Activated CD4-positive, alpha-beta T cell treated with anti-CD3 and anti-CD28 coated beads for 1 hour (primary cell): ENCODE data around the gene USP49.
"Not testable (repeated sequence)": the region's sequence is repeated elsewhere in the genome, so short reads cannot be mapped to it uniquely, and the experiment has no call there.

ENCODE experiments used
- DNase-seq: peaks from one replicate; pipeline ENCODE4 v3.0.0-alpha.2; 2020

USP49 gene

DNA sequence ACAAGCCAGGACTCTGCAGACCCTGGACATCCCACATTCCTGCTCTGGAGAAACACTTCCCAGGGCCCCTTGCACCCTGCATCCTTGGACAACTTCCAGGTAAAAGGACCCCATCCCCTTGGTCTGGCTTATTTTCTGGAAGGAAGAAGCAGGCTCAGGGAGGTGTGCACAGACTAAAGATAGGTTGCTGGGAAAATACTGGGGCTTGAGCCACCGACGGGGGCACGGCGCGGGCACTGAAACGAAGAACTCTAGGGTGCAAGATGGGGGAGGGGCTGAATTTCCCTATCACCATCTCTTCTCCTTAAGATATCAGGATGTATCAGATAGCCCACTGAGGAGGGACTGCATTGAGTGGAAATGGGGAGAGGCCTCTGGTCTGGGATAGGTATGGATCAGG, 116.3 kb downstream of the USP49 start:
- DNase-seq = no peak

DNA sequence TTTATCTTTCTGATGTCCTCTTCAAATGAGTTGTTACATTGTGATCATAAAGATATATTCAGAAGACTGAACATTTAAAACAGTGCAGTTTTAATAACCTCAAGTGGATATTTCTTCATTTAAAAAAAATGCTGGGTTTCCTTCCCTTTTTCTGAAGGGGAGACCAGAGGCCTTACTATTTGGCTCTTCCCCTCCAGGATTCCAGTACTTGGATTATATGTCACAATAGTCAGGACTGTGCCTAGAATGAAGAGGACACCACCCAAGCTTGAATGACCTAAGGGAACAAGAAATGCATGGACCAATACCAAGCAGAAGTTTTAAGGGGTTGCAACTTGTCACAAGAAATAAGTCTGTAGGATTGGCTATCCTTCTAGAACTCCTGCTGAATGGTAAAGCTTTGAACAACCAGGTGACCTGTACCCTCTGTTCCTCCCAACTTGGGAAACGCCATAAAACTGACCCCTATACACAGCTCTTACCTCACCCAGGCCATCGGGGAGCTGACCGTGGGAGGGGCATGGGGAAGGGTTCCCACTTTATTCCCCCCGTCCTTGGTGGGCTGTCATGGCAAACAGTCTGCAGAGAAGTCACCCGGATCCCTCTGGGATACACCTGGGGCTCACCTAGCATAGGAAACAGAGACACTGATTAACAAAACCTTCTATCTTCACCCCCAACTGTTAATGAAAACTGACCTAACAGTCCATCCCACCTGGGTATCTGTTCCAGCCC, 117.5 kb downstream of the USP49 start:
- no peak for DNase-seq

DNA sequence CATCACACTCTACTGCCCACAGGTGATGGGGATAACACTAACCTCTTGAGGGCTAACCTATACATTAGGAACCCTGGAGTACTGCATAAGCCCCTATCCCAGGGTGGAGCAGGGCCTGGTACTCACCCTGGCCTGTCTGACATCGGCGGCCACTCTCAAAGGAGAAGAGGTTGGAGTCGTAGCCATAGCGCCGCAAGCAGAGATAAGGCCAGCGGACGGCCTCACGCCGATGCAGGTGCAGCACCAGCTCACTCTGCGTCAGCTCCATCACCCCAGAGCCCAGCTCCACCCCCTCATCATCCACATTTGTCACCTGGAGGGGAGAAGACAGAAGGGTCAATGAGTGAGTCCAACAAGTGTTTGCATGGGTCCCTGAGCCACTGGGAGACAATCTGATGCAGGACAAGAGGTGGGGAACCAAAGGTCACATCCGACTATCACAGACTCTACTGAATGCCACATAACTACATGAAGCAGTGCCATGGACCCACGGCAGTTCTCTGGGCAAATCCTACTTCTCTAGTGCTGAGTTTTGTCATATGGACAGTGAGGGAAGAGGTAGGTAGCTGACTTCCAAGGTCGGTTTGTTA, 119.8 kb downstream of the USP49 start:
- DNase-seq = no peak

DNA sequence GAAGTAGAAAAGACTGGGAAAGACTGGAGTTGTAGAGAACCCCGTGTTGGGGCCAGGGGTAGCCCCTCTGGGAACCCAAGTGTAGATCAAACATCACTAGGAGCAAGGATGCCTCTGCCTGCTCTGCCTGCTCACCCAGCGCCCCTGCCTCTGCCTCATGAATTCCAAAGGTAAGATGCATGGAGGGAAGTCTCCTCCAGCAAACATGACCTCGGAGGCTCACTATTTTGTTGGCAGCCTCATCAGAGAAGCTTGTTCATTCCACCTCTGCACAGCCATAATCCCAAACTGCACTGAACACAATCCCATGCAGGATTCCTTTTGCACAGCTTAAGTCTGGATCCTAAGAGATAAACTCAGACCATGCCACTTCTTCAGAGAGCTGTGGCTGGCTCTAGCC, 120.3 kb downstream of the USP49 start:
- no peak for DNase-seq

DNA sequence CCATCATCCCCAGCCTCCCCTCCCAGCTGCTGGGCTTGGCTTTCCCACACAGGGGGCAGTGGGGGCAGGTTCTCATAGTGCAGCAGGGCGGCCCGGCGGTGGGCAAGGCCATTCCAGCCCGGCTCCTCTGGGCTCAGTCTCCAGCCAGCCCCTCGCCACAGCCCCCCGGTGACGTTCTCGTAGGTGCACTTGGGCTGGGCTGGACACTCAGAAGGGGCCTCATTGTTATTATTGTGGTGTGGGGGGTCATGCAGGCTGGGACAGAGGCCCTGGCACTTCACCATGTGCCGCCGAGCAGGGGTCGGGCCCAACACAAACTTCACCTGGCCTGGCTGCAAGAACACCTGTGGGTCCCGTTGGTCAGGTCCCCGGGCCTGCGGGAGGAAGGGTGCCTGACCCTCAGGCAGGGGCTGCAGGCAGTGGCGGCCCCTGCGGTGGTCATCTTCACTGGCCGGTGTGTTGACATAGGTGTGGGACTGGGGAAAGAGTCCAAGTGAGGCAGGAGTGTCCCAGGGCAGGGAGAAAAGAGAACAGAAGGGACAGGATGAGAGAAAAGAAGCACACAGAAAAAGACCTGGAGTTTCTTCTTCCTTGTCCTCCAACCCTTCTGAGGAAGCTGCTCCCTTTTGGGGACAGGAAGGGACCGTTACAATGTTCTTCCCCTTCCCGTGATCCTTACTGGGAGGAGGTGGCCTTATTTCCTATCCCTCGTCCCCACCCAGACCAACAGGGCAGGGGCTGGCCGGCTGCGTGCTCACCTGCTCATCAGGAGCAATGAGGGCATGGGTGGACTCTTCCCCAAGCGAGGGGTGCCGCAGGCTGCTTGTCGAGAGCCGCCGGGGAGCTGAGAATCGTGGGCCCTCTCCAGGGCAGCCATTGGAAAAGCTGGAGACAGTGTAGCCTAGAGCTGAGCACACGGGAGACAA, 123.9 kb downstream of the USP49 start:
- no peak for DNase-seq

GRCh38 chr6:41770381-41771057, 124.7 kb downstream of the USP49 start:
- no peak for DNase-seq

- no peak for DNase-seq
These were observed 125.8 kb downstream of the USP49 start for GRCh38 chr6:41769376-41769775.

DNA sequence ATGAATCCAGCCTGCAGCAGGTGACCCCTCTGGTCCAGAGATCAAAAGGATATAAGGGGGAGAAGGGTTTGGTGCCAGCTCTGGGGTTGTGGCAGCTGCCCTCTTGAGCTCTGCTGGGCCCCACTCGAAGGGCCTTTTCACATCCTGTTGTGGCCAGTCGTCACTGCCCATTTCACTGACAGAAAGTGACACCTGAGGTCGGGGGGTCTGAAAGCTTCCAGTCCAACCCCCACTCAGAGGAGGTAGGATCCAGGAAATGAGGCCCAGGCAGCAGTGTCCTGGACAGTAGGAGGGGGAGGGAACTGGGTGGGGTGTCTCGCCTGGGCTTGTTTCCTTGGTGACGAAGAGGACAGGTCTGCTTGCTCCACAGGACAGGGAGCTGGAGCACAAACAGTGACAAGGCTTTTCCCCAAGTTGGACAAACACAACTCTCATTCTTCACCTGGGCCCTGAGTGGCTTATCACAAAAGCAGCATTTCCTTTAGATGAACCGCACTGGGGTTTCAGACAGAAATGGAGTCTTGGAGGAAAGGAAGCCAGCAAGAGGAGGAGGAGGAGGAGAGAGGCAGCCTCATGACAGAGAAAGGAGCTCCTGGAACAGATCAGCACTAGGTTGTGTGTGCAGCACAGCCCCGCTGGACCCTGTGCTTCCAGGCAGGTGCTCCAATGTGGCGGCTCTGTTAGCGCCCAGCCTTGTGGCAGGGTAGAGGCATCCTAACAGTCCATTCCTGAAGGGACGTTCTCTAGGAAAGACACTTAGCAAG, 126.4 kb downstream of the USP49 start:
- DNase-seq = no peak

DNA sequence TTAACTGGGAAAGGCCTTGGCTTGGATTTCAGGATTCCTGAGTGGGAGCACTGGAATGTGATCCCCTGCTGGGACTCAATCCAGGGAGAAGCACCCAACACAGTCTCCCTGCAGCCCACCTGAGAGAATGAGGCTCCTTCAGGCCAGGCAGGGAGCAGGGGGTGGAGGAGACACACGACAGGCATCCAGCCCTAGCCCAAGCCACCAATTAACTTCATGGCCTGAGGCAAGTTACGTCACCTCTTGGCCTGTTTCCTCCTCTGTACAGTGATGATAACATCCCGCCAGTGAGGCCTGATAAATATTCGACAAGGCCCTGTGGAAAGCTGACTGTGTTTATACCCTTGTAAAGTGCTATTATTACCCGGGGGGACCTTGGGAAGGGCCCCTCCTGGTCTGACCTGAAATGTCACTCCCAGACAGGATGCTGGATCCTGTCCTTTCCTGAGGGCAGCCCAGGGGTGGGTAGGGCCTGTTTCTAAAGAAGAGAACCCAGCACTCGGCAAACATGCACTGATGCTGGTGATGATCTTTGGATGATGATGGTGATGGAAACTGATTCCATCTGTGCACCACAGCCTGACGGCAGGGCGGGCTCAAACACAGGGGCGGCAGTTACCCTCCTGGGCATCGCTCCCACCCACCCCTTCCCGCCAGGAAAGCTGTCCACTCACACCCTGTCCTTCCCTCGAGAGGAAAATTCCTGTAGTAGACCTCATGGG, 127.9 kb downstream of the USP49 start:
- DNase-seq = no peak

DNA sequence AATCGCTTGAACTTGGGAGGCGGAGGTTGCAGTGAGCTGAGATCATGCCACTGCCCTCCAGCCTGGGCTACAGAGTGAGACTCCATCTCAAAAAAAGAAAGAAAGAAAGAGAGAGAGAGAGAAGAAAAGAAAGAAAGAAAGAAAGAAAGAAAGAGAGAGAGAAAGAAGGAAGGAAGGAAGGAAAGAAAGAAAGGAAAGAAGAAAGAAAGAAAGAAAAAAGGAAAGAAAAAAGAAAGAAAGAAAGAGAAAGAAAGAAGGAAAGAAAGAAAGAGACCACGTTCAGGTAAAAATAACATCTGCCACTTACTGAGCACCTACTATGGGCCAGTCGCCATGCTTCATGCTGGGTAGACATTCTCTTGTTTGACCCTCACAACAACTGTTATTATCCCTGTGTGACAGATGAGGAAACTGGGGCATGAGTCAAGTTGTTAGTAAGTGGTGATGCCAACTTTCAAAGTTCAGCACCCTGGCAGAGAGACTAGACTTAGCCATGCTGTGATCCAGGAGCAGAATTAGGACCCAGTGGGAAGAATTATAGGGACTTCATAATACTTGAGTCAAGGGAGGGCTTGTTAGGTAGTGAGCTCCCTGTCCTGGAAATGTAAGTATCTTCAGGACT, 129.0 kb downstream of the USP49 start:
- DNase-seq = not testable (repeated sequence)

DNA sequence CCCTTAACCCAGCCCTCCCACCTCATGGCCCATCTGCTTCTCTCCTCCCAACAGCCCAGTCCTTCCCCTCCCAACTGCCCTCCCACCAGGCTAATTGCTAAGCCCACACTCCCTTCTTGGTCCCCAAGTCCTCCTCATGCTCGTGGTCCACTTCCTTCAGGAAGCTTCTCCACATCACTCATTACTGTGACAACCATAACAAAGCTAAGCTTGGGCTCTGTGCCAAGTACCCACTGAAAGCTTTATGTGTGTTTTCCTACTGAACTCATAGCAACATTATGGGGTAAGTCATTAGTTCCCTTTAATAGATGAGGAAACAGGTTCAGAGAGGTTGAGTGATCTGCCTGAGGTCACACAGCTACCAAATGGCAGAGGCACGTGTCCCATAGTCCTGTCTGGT, 131.7 kb downstream of the USP49 start:
- no peak for DNase-seq

- no peak for DNase-seq
These were observed 135.1 kb downstream of the USP49 start for GRCh38 chr6:41759905-41760579.

DNA sequence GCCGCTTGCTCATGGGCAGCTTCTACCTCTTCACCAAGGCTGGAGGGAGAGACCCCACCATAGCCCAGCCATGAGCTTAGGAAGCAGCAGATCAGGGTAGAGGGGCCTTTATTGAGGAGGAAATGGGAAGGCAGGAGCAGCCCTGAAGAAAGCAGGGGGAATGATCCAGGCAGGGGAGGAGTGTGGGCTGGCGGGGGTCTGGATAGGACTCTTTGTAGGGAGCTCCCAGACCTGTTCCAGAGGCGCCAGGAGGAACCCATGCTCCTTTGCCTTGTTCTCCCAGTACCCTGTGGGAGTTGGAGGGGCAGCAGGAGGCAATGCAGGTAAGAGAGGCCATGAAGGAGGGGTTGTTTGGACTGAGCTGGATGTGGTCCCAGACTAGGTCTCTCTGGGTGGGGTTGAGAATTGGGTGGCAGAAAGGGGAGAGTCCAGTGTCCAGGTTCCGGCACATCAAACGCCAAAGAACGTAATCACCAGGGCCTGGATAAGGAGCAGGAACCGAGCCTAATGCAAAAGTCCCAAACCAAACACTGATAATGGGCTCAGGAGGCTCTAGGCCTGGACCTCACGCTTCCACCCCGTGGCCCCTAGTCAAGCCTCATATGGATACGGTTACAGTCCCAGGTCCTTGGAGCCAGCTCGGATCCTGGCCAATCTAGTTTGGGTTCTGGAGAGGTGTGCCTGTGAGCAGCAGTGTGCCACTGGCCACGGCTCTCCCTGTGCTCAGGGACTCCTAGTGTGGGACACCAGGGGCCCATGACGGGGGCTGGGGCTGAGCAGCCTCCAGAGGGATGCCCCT, 135.9 kb downstream of the USP49 start:
- no peak for DNase-seq

DNA sequence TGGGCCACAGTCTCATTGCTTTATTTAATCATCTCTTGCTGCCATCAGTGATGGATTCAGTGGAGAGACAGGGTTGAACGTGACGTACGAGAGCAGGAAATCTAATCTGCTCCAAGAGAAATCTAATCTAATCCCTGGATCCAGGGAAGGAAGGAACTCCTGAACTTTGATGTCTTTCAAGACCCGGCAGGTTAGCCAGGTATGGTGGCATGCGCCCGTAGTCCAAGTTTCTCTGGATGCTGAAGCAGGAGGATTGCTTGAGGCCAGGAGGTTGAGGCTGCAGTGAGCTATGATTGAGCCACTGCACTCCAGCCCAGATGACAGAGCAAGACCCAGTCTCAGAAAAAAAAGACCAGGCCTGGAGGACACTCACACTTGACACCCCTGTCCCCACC, 136.5 kb downstream of the USP49 start:
- DNase-seq = no peak

GRCh38 chr6:41757931-41758640, 137.1 kb downstream of the USP49 start:
- no peak for DNase-seq

DNA sequence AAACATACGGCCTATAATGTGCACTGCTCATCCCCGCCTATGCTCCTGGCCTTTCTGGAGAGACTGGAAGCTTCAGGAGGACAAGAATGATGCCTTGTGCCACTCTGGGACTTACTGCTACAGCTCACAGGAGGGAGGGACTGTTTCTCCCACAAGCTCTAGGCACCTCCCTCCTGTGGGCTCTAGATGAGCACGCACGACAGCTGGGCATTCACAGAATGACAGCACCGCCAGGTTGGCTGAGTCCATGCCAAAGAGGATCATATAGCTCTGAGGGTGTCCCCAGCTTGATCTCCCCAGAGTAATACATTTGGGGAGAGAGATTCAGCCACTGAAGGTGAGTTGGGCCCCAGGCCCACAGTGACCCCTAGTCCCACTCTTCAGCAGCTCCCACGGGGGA, 137.9 kb downstream of the USP49 start:
- DNase-seq = no peak

GRCh38 chr6:41756354-41756753, 138.8 kb downstream of the USP49 start:
- no peak for DNase-seq

- no peak for DNase-seq
These were observed 139.3 kb downstream of the USP49 start for GRCh38 chr6:41755895-41756294.

DNA sequence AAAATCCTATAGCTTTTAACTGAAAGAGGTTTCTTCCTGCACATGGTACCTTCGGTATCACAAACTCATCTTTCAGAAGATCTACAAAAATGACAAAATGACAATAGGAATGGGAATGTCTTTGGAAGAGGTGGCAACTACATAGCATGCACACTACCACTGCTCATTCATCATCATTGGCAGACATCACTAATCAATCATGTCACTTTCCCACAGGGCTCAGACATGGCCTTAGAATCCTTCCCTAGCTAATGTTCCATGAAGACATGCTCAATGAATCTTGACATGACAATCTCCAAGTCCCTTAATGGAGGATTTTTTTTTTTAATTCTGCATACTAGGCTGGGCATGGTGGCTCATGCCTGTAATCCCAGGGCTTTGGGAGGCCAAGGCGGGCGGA, 144.8 kb downstream of the USP49 start:
- DNase-seq = no peak
